GM18511 (cell line): ENCODE results near the gene GALNT7.

ENCODE experiments used
- ATAC-seq: cut with Tn5 transposase; IDR thresholded peaks from one replicate; pipeline ENCODE4 v1.9.1; 2021; ENCODE audit warnings: mild to moderate bottlenecking, moderate library complexity; ENCODE audit not compliant: unreplicated experiment

Gene GALNT7

DNA sequence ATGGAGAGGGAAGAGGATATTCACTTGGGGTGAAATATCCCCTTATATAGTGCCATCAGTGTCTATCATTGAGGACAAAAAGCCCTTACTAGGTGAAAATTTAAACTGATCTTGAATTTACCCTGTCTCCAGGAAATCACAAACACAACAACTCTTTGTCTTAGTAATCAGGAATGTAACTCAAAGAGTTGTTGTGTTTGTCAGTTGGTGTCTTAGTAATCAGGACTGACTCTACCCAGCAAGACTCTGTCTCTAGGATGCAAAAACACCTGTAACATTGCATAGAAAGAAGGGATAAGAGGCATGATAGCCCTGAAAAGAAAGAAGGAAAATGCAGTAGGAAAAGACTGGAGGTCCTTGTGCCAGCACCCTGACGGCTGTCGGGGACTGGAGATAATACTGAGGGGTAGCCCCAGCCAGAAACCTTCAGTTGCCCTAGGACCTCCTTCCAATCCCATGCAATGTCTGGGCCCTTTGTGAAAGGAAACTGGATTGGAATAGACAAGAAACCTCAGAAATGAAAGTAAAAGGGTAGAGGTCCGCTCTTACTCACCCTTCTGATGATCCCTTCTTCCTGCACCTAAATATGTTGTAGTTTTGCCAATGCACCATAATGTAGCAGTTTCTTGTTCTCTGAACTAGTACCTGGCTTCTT, 120.2 kb downstream of the GALNT7 start:
- ATAC-seq = peak; percentile 42

DNA sequence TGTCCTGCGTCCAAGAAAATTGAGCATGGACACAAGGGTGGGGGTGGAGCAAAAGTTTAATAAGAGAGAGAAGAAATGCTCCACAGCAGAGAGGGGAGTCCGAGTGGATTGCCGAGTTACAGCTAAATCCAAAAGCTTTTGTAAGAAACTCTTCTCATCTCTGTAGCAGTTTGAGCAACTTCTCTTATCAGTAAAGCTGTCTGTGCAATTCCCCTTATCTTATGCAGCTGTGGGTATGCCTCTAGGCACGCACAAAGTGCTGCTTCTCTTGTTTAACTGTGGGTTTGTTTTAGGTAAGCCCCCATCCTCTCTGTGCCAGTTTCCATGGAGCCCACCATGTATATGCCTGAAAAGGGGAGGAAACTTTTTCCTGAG, 120.7 kb downstream of the GALNT7 start:
- ATAC-seq = no peak

DNA sequence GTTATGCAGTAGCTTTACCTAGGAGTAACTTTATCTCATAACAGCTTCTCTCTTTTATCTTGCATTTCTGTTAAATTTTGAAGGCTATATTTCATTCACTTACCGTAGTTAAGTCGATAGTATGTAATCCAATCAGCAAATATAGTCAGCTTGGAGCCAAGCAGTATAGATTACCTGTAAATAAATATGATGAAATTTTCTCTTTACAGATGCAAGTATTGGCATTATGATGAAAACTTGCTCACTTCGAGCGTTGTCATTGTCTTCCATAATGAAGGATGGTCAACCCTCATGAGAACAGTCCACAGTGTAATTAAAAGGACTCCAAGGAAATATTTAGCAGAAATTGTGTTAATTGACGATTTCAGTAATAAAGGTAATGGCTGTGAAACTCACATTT, 123.3 kb downstream of the GALNT7 start:
- ATAC-seq = no peak

DNA sequence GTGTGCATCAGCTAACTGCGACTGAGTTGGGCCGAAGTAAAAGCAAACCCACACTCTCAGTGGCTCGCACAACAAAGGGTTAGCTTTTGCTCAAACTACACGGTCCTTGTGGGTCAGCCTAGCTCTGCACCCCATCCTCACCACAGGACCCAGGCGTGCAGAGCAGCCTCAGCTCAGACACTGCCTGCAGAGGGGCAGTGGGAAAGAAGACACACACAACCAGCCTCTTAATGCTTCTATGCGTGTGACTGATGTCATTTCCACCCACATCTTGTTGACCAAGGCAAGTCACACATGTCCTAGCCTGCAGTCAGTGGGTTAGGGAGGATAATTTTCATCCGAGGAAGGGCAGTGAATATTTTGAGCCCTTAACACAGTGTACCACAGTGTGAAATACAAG, 125.1 kb downstream of the GALNT7 start:
- ATAC-seq = no peak

DNA sequence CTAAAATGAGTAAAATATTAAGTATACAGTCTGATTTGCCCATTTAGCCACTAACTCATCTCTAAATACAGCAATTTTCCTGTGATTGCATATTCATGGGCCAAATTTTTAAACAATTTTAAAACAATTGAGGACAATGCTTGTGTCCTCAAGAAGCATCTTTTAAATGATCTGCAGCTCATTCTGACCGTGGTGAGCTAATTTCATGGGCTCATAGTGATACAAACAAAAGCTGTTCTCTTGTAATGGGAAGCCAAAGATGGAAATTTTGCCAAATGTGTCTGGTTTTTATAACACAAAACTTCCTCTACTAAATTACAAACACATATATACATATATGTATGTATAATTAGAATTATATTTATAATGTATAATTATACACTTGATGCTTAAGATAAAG, 125.8 kb downstream of the GALNT7 start:
- no peak for ATAC-seq

DNA sequence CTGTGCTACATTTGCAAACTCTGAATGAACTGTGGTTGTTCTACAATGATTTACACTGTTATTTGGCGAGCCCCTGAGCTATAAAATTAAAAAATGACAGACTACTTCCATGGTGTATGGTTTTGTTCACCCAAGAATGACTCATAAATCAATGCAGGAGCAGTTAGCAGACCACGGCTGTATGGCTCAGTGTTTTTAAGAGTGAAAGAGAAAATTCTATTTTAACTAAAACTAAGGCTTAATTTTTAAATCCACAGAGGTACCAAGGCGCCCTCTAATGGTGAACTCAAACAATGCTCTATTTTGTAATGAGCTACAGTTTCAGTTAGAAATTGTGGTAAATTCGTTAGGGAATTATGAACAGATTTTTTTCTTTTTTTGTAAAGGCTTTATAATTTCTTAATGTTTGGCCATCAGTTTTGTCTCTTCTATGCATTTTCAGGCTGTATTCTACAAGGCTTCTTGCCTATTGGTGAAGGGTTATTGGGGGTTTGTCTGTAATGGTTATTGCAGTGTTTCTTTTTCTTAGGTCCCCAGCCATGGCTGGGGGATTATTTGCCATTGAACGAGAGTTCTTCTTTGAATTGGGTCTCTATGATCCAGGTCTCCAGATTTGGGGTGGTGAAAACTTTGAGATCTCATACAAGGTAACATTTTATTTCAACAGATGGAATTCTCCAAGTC, 133.0 kb downstream of the GALNT7 start:
- peak; percentile 69 for ATAC-seq

- ATAC-seq = no peak
These were observed 139.2 kb downstream of the GALNT7 start for GRCh38 chr4:173307778-173308177.

- no peak for ATAC-seq
These were observed 142.8 kb downstream of the GALNT7 start for GRCh38 chr4:173311368-173311767.

- ATAC-seq = no peak
These were observed 146.1 kb downstream of the GALNT7 start for GRCh38 chr4:173314715-173315114.

- no peak for ATAC-seq
These were observed 147.4 kb downstream of the GALNT7 start for GRCh38 chr4:173316060-173316459.

- ATAC-seq = peak; percentile 47
These were observed 148.4 kb downstream of the GALNT7 start for GRCh38 chr4:173317004-173317403.

GRCh38 chr4:173318240-173318639, 149.6 kb downstream of the GALNT7 start:
- ATAC-seq = no peak

DNA sequence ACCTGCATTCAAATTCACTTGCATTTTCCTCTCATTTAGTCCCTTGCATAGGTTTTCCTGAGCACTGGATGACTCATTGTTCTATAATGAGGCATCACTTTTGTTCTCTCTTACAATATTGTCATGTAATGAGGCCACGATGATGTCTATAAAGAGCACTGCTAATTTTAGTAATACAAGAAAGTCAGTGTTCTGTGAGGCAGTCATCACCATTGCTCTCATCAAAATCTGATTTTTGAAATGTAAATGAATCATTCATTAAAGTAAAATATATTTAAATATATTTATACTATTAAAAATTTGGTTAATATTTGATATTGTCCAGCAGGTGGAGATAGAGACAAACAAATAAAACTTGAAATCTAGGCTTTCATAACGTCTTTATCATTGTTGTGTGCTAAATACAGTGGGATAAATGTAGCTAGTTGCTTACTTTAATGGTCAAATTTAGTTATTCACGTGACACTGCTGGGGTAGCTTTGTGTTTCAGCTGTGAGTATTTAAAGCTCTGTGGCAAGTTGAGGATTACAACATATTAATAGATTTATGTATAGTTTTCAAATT, 150.1 kb downstream of the GALNT7 start:
- ATAC-seq = peak; percentile 49

GRCh38 chr4:173319696-173320095, 151.1 kb downstream of the GALNT7 start:
- no peak for ATAC-seq

DNA sequence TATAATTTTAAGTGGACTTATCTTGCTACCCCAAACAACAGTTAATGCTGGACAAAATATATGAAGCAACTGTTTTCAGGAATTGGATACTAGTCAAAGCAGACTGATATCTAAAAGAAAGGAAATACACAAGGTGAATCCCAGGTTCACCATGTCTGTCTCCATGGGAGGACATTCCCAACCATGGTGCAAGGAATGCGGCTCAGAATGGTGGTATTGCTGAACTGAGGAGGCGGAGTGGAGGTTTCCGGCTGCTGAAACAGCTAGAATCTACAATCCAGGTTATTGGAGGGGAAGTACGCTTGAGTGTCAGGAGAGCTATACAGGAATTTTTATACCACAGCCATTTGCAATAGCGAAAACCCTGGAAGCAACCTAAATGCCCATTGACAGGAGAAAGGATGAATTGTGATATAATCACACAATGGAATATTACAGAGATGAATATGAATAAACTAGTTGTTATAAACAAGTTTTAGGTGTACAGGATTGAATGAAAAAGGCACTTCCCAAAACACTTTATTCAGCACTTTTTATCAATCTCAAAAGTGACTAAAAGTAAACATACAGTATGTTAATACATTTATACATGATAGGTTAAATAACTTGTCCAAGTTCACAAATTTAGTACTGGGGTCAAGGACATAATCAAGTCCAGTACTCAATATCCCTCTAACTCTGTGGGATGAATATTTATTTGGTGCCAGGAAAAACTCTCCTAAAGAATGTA, 156.6 kb downstream of the GALNT7 start:
- ATAC-seq = no peak

DNA sequence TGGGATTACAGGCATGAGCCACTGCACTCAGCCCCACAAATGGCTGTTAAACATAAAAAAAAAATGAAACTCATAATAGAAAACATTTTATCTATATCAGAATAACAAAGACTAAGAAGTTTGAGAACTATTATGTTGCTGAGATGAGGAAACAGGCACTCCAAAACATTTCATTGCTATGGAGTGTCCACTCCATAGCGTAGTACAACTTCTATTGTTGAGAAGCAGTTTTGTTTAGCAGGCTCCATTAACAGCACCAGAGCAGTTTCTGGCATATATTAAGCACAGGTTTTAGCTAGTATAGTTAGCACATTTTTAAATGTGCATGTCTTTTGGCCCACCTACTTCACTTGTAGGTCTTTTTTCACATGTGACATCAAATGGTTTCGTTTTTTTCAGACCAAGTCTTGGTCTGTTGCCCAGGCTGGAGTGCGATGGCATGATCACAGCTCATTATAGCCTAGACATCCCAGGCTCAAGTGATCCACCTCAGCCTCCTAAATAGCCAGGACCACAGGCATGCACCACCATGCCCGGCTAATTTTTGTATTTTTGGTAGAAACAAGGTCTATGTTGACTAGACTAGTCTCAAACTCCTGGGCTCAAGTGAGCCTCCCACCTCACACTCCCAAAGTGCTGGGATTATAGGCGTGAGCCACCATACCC, 159.8 kb downstream of the GALNT7 start:
- no peak for ATAC-seq

DNA sequence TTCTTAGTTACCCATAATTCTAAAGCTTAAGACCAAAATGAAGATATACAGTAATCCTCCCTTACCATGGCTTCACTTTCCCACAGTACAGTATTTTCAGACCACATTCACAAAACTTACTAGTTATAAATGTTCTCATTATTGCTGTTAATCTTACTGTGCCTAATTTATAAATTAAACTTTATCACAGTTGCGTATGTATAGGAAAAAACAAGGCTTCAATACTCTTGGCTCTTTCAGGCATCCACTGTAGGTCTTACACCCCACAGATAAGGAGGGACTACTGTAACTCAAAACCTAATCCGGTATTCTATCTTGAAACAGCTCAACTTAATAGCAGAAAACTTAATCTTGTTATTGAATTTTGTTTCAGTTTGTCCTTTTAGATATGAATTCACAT, 162.0 kb downstream of the GALNT7 start:
- ATAC-seq = no peak

- no peak for ATAC-seq
These were observed 163.4 kb downstream of the GALNT7 start for GRCh38 chr4:173332021-173332487.

DNA sequence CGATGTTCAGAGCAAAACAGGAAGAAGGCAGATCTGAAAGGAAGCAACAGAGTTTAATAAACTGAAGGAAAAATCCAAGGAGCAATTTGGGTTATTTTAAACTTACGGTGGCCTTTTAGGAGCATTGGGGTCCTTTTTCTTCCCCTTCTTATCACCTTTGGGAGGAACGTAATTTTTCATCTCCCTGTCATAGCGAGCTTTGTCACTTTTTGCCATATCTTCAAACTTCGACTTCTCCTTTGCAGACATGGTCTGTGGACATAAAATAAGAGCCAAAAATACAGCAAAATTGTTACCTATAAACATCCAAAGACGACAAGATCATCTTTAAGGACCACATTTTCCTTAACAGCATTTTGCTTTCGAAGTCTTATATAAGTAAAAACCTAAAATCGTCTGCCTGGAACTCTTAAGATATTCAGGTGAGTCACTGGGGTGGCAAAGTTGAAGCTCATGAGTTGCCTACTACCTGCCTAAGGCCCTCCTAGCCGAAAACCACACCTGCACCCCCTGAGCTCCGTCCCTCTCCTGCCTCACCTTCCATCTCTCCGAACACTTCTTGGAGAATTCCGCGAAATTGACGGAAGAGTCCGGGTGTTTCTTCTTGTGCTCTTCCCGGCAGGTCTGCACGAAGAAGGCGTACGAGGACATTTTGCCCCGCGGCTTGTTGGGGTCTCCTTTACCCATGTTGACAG, 164.5 kb downstream of the GALNT7 start:
- no peak for ATAC-seq

DNA sequence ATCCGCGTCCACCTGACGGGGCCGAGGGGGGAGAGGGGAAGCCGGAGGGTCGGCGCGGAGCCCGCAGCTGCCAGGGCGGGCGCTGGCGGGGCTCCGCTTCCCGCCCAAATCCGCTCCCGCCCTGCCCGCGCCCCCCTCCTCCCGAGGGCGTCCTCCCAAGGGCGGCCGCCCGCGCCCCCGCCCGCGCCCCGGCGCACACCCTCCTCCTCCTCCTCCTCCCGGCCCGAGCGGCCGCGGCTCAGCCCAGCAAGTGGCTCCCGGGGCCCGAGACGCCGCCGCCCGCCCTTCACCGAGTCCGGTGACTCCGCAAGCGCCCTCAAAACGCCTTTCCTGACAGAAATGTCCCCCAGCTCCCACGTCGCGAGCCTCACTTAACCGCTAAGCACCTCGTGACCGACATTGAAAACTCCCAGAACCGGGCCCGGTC, 165.1 kb downstream of the GALNT7 start:
- peak; percentile 6 for ATAC-seq
